ENCODE data around the gene GET3.
"Not testable (repeated sequence)": the region's sequence is repeated elsewhere in the genome, so short reads cannot be mapped to it uniquely, and the experiment has no call there.

GET3 gene

DNA sequence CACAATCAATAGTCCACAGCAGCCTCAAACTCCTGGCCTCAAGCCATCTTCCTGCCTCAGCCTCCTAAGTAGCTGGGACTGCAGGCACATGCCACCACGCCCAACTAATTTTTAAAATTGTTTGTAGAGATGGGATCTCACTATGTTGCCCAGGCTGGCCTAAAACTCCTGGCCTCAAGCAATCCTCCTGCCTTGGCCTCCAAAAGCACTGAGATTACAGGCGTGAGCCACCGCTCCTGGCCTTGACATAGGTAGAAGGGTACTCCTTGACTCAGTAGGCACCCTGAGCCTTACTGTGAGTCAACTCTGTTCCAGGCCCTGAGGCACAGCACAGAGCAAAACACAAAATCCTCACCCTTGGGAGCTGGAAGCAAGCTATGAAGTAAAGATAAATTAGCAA is 21.4 kb upstream of the GET3 start:
- no peak for DNase-seq (ENCODE audit: low read depth in 2 of 2)

DNA sequence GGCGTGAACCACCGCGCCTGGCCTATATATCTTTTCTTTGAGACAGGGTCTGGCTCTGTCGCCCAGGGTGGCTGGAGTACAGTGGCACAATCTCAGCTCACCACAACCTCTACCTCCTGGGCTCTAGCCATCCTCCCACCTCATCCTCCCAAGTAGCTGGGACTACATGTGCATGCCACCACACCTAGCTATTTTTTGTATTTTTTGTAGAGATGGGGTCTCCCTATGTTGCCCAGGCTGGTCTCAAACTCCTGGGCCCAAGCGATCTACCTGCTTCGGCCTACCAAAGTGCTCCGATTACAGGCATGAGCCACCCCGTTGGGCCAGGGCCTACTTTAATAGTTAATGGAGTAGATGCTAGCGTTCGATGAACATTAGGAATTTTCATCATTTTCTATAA is 17.0 kb upstream of the GET3 start:
- DNase-seq (ENCODE audit: low read depth in 2 of 2), result no peak

DNA sequence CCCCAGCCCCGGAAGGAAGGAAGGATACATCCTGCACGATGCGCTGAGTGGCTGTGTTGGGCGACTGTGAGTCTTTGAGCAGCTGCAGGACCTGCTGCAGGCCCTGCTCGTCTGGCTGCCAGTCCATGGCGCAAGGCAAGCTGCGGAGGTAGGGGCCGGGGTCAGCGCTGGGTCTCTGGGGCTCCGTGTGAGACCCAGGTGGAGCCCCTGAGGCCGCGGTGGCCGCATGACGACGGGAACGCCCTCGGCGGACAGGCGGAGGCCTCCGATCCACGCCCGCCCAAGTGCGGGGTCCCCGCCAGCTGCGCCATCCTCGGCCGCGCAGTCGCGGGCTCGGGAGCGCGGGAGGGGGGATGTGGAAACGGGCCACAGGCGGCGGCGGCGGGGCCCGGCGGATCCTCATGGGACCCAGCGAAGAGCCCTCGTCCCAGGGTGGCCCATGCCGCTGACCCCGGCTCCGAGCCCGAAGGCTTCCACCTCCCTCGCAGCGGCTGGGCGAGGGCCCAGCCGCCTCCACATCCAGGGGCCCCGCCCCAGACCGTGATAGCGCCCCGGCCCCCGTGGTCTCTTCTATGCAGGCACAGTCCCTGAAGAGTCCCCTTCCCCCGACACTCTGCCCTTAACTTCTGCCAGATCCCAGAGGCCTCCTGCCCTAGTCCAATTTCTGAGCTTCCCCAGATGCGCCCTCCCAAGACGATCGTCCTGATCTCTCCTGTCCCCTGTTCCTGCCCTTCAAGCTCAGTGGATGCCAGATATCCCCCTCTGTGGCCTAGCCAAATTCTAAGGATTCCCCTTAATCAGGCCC is 16.2 kb upstream of the GET3 start:
- DNase-seq (ENCODE audit: low read depth in 2 of 2), result no peak

DNA sequence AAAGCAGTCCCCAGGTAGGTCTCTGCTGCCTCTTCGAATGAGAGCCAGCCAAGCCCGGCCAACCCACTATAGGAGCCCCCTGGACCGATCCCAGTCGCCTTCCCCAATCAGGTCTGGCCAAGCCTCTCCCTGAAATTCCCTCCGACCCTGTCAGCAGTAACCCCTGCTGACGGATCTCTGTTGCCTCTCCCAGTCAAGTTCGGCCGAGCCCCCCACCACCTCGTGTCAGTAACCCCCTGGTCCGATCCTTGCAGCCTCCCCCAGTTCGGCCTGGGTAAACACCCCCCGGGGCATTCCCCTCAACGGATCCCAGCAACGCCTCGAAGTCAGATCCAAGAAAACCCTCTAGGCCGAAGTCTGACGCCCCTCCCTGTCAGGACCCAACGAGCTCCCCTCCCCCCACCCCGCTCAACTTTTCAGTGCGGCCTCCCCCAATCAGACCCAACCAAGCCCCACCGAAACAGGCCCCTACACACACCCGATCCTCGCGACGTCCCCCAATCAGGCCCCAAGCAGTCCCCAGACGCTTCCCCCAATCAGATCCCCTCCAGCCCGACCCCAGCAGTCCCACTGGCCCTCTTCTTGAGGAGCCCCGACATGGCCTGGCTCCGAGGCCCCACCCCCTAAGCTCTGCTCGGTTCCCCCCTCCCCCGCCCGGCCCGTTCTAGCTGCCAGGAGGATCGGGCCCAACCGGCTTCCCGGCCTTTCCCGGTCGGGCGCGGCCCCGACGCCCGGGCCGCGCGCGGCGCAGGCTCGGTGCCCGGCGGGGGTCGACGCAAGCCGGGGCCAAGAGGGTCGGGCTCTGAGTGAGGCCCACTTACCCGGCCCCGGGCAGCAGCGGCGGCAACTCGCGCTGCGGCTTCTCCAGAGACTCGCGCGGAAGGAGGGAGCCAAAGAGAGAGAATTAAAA is 15.4 kb upstream of the GET3 start:
- DNase-seq (ENCODE audit: low read depth in 2 of 2), result peak in 1 of 2 donors; percentile 45

DNA sequence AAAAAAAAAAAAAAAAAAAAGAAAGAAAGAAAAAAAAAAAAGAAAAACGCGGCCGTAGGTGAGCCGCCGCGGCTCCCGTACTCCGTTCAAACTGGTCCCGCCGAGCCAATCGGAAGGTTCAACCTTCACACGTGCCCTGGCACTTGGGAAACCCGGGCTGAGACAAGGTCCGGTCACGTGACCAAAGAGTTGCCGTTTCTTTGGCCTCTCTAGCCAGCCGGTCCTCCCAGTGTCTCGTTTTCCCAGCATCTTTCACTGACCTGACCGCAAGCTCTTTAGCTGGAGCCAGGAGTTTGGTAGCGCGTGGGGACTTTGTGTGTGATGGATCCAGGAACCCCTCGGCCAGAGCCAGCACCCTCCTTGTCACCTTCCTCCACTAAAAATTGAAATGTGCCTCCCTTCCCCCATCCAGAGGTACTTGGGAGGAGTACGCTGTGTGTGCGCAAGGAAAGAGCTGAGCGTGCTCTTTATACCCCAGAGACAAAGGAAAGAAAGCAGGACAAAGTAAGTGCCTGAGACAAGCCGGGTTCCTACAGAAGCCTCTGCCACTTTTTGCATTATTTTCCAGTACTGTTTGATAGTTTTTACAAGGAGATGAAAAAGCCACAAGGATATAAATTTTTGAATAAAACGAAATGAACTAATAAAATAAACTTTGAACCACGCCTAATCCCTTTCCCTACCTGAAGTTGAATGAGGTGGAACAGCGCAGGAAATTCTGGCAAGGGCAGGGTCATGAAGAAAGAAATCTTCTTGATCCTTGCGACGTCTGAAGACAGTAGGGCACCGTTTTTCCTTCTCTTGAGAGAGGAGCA is 14.5 kb upstream of the GET3 start:
- DNase-seq (ENCODE audit: low read depth in 2 of 2), result peak; percentile 83 to 92

DNA sequence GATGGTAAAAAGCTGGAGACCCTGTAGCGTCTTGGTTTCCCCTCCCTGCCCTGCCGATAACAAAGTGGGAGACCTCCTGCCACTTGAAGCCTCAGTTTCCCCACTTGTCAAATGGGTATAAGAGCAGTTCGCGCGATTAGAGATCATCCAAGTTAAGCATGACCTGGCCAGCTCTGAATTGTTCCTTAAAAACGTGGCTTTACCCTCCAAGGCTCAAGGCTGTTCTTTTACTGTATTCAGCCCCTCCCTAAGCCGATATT is 14.0 kb upstream of the GET3 start:
- no peak for DNase-seq (ENCODE audit: low read depth in 2 of 2)

DNA sequence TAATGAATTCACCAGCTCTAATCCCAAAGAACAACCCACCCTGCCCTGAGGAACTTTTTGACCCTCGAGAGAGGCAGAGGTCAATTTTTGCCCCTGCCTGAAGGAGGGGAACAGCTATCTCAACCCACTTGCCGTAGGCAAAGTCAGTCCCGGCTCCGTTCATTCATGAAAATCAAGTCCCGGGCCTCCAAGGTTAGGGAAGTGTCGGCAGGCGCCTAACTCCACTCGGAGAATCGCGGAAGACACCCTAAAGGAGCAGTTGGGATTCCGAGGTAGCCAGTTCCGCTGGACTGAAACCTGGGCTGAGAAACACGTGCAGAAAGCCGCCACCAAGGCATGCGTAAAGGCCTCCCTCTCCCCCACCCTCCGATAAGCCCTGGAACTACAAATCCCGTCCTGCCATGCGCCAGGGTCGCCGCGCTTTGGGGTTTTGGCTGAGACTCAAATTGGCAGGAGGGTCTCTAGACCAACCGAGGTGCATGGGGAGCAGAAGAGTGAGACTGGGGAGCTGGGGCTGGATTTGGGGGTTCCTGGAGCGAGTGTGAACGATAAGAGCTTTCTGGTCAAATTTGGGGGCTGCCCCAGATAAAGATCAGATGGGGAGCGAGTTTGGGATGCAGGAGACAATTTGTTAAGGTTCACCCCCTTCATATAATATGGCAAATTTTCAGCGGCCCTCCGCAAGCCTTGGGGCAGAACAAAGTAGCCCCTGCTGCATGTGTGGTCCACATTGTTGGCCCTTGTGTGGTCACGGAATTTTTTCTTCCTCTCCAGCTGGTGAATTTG is 13.5 kb upstream of the GET3 start, which contains the start of gene TNPO2:
TNPO2 (minus strand) TSS at position 292 of the 786 bp plus-strand sequence. CDS start 2,955 bp downstream, outside the sequence.
- DNase-seq (ENCODE audit: low read depth in 2 of 2), result peak; percentile 67 to 73

DNA sequence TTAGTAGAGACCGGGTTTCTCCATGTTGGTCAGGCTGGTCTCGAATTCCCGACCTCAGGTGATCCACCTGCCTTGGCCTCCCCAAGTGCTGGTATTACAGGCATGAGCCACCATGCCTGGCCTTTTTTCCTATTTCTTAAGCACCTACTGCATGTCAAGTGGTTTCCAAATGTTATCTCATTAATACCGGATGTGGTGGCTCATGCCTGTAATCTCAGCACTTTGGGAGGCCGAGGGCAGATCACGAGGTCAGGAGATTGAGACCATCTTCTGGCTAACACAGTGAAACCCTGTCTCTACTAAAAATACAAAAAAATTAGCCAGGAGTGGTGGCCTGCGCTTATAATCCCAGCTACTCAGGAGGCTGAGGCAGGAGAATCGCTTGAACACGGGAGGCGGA is 11.7 kb upstream of the GET3 start:
- DNase-seq (ENCODE audit: low read depth in 2 of 2), result not testable (repeated sequence)

DNA sequence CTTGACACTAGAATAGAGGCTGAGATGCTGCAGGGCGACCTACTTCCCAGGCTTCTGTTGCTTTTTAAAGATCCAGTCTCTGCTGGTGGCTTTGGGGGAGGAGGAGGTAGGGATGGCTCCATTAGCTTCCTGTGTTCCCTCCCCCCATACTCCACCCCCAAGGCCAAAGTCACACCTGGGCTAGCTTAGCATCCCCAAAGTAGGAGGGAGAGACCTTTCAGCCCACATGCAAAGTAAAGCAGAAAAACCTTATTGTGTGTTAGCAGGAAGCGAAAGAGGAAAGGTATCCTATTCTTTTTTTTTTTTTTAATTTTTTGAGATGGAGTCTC is 10.3 kb upstream of the GET3 start:
- no peak for DNase-seq (ENCODE audit: low read depth in 2 of 2)

DNA sequence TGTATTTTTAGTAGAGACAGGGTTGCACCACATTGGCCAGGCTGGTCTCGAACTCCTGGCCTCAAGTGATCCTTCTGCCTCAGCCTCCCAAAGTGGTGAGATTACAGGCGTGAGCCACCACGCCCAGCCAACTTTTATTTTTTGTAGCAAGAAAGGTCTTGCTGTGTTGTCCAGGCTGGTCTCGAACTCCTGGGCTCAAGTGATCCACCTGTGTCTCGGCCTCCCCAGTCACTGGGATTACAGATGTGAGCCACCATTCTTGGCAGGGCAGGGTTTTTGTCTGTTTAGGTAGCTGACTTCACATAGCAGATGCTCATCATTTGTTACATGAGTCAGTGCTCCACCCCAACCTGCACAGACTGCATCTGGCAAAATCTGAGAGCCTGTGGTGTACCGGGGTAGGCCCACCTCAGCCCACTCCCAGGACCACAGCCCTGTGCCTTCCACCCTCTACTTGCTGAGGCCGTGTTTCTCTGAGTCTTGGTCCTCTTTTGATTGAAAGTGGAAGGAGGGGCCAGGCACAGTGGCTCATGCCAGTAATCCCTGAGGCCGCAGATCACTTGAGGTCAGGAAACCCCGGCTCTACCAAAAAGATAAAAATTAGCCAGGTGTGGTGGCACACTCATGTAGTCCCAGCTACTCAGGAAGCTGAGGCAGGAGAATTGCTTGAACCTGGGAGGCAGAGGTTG is 9.4 kb upstream of the GET3 start:
- DNase-seq (ENCODE audit: low read depth in 2 of 2), result no peak

DNA sequence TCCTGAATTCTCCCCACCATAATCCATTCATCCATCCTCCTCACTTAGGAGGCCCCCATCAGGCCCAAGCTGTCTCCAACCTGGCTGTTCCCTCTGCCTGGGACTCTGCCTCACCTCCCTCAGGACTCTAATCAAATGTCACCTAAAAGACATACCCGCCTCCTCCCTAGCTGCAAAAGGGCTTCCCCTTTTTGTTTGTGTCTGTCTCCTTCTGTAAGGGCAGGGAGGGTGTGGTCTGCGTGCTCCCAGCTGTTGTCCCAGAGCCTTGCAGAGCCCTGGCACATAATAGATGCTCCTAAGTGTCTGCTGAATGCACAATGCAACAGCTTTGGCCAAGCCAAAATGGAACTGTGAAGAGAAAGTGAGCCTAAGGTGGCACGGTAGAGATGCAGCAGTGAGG is 7.2 kb upstream of the GET3 start:
- DNase-seq (ENCODE audit: low read depth in 2 of 2), result no peak

DNA sequence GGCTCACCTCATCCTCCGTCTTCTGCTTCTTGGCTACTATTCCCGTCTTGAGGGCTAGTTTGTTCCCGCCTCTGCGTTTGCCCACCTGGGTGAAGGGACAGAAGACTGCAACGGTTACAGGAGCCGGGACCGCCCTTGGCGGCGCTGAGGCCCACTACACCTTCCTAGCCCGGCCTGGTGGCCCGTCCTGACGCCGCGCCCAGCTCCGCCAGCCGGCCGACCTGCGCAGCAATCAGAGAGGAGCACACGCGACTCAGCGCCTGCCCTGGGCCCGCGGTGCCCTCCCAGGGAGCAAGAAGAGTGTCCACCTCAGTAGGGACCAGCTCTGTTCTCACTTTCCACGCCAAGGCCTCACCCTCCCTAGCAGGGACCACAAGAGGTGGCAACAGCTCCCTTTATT is 6.0 kb upstream of the GET3 start:
- no peak for DNase-seq (ENCODE audit: low read depth in 2 of 2)

DNA sequence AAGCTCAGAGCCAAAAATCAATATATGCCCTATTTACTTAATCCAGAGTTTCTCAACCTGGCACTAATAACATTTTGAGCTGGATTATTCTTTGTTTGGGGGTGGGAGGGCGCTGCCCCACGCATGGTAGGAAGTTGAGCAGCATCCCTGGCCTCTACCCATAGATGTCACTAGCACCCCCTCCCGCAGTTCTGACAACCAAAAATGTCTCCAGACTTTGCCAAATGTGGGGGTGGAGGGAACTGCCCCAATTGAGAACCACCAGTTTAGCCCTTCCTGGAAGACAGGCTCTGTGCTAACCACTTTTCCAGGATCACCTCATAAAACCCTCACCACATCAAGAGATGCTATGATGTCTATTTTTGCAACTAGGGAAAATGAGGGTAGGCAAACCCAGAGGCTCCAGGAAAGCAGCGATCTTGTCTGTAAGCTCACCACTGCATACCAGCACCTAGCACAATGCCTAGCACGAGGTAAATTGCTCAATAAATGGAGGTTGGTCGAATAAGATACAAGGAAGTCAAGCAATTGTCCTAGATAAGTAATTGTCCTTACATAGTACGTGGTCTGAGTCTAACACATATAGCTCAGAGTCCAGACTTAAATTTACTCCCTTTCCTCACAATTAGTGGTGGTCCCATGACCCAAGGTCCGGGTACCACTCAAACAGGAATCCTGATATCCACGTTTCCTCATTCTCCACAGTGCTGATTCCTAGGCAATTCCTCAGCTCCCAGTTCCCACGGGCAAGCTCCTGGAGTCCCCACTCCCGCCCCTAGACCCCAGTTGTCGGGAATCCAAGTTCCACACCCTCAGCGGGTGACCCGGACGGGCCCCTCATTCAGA is 3.7 kb upstream of the GET3 start:
- DNase-seq (ENCODE audit: low read depth in 2 of 2), result peak in 1 of 2 donors; percentile 41

DNA sequence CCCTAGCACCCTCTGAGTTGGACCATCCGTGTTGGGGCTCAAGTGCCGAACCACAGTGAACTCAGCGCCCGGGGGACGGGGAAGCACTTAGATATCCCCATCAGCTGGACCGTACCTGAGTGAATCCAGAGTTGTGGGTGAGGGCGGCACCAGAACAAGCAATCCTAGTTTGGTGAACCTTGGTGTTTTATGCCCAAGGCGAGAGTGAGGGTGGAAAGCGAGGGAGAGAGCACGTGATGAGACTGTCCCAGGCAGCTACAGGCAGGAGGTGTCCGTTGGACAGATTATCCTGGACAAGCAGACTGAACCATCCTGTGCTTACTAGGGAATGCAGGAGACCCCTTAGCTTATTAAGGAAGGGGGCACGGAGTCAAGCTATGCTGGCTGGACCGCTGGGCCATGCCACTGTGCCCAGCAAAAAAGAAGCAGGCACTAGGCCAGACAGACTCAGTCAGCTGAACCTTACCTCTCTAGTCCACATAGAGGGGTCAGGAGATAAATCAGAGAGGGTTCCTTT is 596 bp downstream of the GET3 start:
- DNase-seq (ENCODE audit: low read depth in 2 of 2), result no peak

DNA sequence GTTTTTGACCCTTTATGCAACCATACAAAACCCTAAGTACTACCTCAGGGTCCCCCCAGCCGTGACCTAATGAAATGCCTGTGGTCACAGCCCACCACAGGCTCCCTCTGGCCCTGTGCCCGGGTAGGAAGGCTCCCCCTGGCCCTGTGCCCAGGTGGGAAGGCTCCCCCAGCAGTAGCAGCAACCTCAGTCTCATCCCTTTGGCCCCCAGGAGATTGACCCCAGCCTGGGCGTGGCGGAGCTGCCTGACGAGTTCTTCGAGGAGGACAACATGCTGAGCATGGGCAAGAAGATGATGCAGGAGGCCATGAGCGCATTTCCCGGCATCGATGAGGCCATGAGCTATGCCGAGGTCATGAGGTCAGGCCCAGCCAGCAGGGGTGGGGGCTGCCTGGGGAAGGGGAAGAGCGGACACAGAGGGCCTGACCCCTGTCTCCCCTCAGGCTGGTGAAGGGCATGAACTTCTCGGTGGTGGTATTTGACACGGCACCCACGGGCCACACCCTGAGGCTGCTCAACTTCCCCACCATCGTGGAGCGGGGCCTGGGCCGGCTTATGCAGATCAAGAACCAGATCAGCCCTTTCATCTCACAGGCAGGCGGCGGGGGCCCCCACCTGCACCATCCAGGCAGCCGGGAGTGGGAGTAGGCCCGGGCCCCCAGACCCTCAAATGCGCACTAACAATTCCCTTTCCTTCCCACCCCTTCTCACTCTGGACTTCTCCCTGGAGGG is 8.0 kb downstream of the GET3 start:
- DNase-seq (ENCODE audit: low read depth in 2 of 2), result no peak

DNA sequence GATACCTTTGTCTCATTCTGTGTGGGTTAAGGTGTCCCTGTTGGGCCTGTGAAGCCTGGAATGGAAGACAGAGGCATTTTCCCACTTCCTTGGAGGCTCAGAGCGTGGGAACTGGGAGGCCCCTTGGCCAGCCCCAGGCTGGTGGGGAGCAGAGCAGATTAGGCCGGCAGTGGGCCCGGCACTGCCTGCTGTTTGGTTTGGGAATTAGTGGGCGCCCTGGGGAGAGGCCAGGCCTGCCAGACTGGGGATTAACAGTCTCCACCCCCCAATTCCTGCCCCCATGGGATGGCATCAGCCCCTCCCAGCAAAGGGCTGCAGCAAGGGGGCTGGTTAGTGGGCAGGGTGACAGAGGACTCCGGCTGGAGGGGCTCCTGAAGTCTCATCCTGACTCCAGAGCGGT is 11.2 kb downstream of the GET3 start:
- DNase-seq (ENCODE audit: low read depth in 2 of 2), result no peak

DNA sequence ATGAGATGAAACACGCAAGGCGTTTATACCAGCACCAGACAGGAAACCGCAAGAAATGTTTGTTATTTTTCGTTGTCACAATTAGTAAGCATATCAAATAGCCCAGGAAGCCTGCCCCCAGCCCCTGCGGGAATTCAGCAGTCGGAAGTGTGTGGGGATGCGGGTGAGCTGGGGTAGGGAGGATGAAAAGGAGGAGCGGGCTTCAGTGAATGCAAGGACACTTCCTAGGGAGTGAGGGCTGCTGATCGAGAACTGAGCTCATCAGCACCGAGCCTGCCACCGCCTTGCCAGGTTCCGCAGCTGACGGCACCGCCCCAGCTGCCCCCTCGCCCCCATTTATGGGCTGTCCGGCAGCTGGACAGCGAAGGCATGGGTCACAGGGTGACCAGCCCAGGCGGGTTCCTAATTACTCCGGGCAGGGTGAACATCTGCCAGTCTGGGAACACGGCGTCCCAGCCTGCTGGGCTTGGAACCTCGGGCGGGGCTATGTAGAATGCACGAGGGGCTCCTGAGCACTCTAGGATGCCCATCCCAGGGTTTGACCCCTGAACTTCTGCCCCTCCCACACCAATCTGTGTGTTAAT is 12.7 kb downstream of the GET3 start:
- no peak for DNase-seq (ENCODE audit: low read depth in 2 of 2)

DNA sequence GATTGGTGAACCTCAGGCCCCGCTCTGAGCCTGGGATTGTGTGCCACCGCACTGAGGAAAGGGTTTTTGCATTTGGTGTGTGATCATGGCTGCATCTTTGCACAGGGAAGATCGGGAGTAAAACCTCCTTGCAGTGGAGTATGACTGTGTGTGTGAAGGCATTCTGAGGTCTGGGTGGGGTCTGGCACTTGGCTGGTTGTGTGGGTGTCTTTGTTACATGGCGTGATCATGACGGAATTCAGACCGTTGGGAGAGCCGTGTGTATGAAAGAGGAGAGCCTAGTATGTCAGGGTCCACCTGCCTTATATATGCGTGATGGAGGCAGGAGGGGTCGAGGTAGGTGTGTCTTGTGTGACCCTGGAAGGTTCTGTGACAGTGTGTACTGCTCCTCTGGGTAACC is 13.6 kb downstream of the GET3 start:
- DNase-seq (ENCODE audit: low read depth in 2 of 2), result no peak

DNA sequence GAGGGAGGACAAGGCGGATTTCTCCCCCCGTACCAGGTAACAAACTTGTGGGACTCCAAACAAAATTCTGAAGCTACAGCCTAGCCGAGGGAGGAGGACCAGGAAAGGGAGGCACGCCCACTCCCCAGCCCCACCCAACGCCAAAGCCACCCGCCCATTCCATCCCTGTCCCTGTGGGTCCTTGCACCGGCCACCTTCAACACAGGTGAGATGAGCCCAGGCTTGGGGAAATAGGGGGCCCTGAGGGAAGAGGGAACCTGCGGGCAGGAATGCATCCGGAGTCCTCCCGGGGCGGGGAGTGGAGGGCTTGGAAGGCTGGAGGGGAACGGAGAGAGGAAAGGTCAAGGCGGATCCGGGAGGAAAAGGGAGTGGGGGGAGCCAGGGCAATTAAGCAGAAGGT is 14.3 kb downstream of the GET3 start, which contains the start of gene BEST2:
BEST2 (plus strand) TSS at position 157 of the 400 bp plus-strand sequence. CDS start 802 bp downstream, outside the sequence.
- DNase-seq (ENCODE audit: low read depth in 2 of 2), result no peak

All from stimulated activated CD4-positive, alpha-beta T cell treated with anti-CD3 and anti-CD28 coated beads, Interleukin-4, amount 100 ng/mL, for 48 hours (primary cell).